Measurements from ENCODE around the gene FNBP1. TPM values are rescaled to one million over a fixed set of nuclear protein-coding genes. Genes with fewer than 3 reads are reported as not detected.

Gene FNBP1
- polyA plus RNA-seq, 12 donors: 14.8 to 67.8 (median 19.9) TPM; not detected in 1

GRCh38 chr9:129875687-129876395 lies 167.1 kb downstream of the FNBP1 start:
- DNase-seq: no peak

- no peak for DNase-seq
These were observed 167.8 kb downstream of the FNBP1 start for GRCh38 chr9:129875181-129875611.

GRCh38 chr9:129874261-129875101 lies 168.5 kb downstream of the FNBP1 start:
- no peak for DNase-seq

- DNase-seq: no peak
These were observed 169.3 kb downstream of the FNBP1 start for GRCh38 chr9:129873563-129874190.

GRCh38 chr9:129871046-129871445 lies 171.9 kb downstream of the FNBP1 start:
- DNase-seq: no peak

- DNase-seq: no peak
These were observed 173.1 kb downstream of the FNBP1 start for GRCh38 chr9:129869585-129870501.

GRCh38 chr9:129868872-129869486 lies 174.0 kb downstream of the FNBP1 start:
- DNase-seq: no peak

GRCh38 chr9:129868023-129868871 lies 174.7 kb downstream of the FNBP1 start:
- DNase-seq: no peak

GRCh38 chr9:129867136-129868022 lies 175.6 kb downstream of the FNBP1 start:
- DNase-seq: no peak

- no peak for DNase-seq
These were observed 176.4 kb downstream of the FNBP1 start for GRCh38 chr9:129866394-129867135.

- DNase-seq: no peak
These were observed 177.2 kb downstream of the FNBP1 start for GRCh38 chr9:129865668-129866320.

GRCh38 chr9:129864991-129865647 lies 177.9 kb downstream of the FNBP1 start:
- DNase-seq: no peak

GRCh38 chr9:129863059-129863690 lies 179.8 kb downstream of the FNBP1 start:
- no peak for DNase-seq

GRCh38 chr9:129861447-129861827 lies 181.6 kb downstream of the FNBP1 start:
- no peak for DNase-seq

GRCh38 chr9:129860653-129861446 lies 182.1 kb downstream of the FNBP1 start:
- DNase-seq: no peak
